Fibroblast of lung (primary cell): ENCODE measurements around the gene MPDU1. TPM values are rescaled to one million over a fixed set of nuclear protein-coding genes. Genes with fewer than 3 reads are reported as not detected.

Experiments used
- DNase-seq, 2 donors: peaks; one replicate each; pipeline versions ENCODE4 v3.0.0 to v3.0.0-alpha.2; 2010; ENCODE audit warnings: low read depth in 2 of 2
- H2AFZ ChIP-seq: 2 replicates; pipeline ENCODE4 v1.5.1; 2012; ENCODE audit warnings: low read length, control low read depth, inconsistent platforms
- H3K27ac ChIP-seq: 2 replicates; pipeline ENCODE4 v1.5.1; 2011; ENCODE audit warnings: low read length, control low read depth; ENCODE audit not compliant: insufficient read depth
- H3K27me3 ChIP-seq: 2 replicates; pipeline ENCODE4 v1.5.1; 2011; ENCODE audit warnings: mild to moderate bottlenecking, low read length; ENCODE audit not compliant: control insufficient read depth, insufficient read depth
- H3K36me3 ChIP-seq: 2 replicates; pipeline ENCODE4 v1.5.1; 2011; ENCODE audit warnings: low read length; ENCODE audit not compliant: control insufficient read depth, insufficient read depth
- H3K4me1 ChIP-seq: 2 replicates; pipeline ENCODE4 v1.5.1; 2011; ENCODE audit warnings: low read length; ENCODE audit not compliant: control insufficient read depth, insufficient read depth; ENCODE audit errors: extremely low read depth
- H3K4me2 ChIP-seq: 2 replicates; pipeline ENCODE4 v1.5.1; 2011; ENCODE audit warnings: low read length, control low read depth; ENCODE audit not compliant: insufficient read depth; ENCODE audit errors: extremely low read depth
- H3K4me3 ChIP-seq, 4 experiments: fragments of 200-600 bp in 1 of 4; sonication (generic) in 1 of 4; replicated peaks in 1 of 4; 2 replicates each; pipeline ENCODE4 v1.5.1; 2011 to 2016; ENCODE audit warnings: low read length in 4 of 4, low read depth in 3 of 4, mild to moderate bottlenecking in 3 of 4, control low read depth in 2 of 4, inconsistent platforms in 1 of 4, mixed read lengths in 1 of 4; ENCODE audit not compliant: insufficient read depth in 1 of 4; ENCODE audit errors: control extremely low read depth in 1 of 4
- H3K79me2 ChIP-seq: 2 replicates; pipeline ENCODE4 v1.5.1; 2012; ENCODE audit warnings: mild to moderate bottlenecking, low read length, inconsistent platforms; ENCODE audit not compliant: control insufficient read depth, insufficient read depth
- H3K9ac ChIP-seq: 2 replicates; pipeline ENCODE4 v1.5.1; 2011; ENCODE audit warnings: mild to moderate bottlenecking, low read length, control low read depth; ENCODE audit not compliant: insufficient read depth
- H3K9me3 ChIP-seq: 2 replicates; pipeline ENCODE4 v1.5.1; 2012; ENCODE audit warnings: low read depth, low read length; ENCODE audit not compliant: control insufficient read depth, insufficient read depth
- H4K20me1 ChIP-seq: 2 replicates; pipeline ENCODE4 v1.5.1; 2011; ENCODE audit warnings: low read length; ENCODE audit not compliant: control insufficient read depth, insufficient read depth; ENCODE audit errors: extremely low read depth
- CTCF ChIP-seq, 2 donors: IDR thresholded peaks in 1 of 2; conservative IDR thresholded peaks in 1 of 2; 1 replicate in 1 of 2; 2 replicates in 1 of 2; pipeline ENCODE4 v1.5.1; 2011 to 2012; ENCODE audit warnings: low read length in 2 of 2, control low read depth in 1 of 2, inconsistent platforms in 1 of 2, low read depth in 1 of 2, mild to moderate bottlenecking in 1 of 2
- EZH2 ChIP-seq: IDR thresholded peaks from 2 replicates; pipeline ENCODE4 v1.5.1; 2012; ENCODE audit warnings: low read length, control low read depth, mild to moderate bottlenecking; ENCODE audit errors: missing control alignments
- polyA plus RNA-seq, 2 donors: library from polyadenylated mRNA; depleted of rRNA in 1 of 2; stranded (reverse) in 1 of 2; unstranded in 1 of 2; fragments of >200 nt; gene quantifications; 2 replicates each; pipeline ENCODE4 v1.2.1, GENCODE V29; 2011 to 2012; ENCODE audit warnings: missing spikeins in 1 of 2
- total RNA-seq: library from RNA; depleted of rRNA; stranded (reverse); fragments of >200 nt; gene quantifications from 2 replicates; pipeline ENCODE4 v1.2.1, GENCODE V29; 2014

Gene MPDU1
- total and polyA plus RNA-seq, 2 donors (not counting 1 experiment from before 2014, with no cell fraction given) = 51.9 to 107 TPM

- H3K27me3 ChIP-seq = no peaks in the 10 kb centered on the region
- H3K27ac ChIP-seq = no peak overlapping the region
- H3K4me2 ChIP-seq = no peak overlapping the region
- no peak overlapping the region for H2AFZ ChIP-seq
- TF ChIP-seq CTCF (conservative IDR thresholded peaks at IDR 0.05 in 1 of 2, IDR thresholded peaks at IDR 0.05 in 1 of 2; ENCODE audit: low read depth in 1 of 2, low read length in 2 of 2) = no peak
- TF ChIP-seq EZH2 = no peak
- peaks cover 36% of the 10 kb centered on the region for H3K79me2 ChIP-seq
- no peak overlapping the region for H3K4me3 ChIP-seq
- no peak for DNase-seq
- H3K9me3 ChIP-seq = no peaks in the 10 kb centered on the region
- H4K20me1 ChIP-seq = peaks cover 11% of the 10 kb centered on the region
- peaks cover 25% of the 10 kb centered on the region for H3K36me3 ChIP-seq
- peaks cover 16% of the 10 kb centered on the region for H3K4me1 ChIP-seq
- H3K9ac ChIP-seq = no peak overlapping the region
Measured at GRCh38 chr17:7570351-7570750, 13.3 kb upstream of the MPDU1 start.

DNA sequence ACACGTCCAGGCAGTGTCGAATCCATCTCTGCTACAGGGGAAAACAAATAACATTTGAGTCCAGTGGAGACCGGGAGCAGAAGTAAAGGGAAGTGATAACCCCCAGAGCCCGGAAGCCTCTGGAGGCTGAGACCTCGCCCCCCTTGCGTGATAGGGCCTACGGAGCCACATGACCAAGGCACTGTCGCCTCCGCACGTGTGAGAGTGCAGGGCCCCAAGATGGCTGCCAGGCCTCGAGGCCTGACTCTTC lies 11.4 kb upstream of the MPDU1 start:
- DNase-seq = no peak
- TF ChIP-seq EZH2 (no peak), CTCF (conservative IDR thresholded peaks at IDR 0.05 in 1 of 2, IDR thresholded peaks at IDR 0.05 in 1 of 2; ENCODE audit: low read depth in 1 of 2, low read length in 2 of 2) (no peak)
- peaks cover 35% of the 10 kb centered on the region for H3K36me3 ChIP-seq
- H3K79me2 ChIP-seq = peaks cover 49% of the 10 kb centered on the region
- peak overlapping the region; percentile 16 for H2AFZ ChIP-seq
- peaks cover 14% of the 10 kb centered on the region for H4K20me1 ChIP-seq
- H3K4me2 ChIP-seq = peak overlapping the region; percentile 97
- peak overlapping the region; percentile 90 for H3K27ac ChIP-seq
- peaks cover 20% of the 10 kb centered on the region for H3K4me1 ChIP-seq
- H3K9ac ChIP-seq = peak overlapping the region; percentile 65
- H3K27me3 ChIP-seq = no peaks in the 10 kb centered on the region
- H3K4me3 ChIP-seq = peak overlapping the region; percentile 59 to 83 (median 70)
- no peaks in the 10 kb centered on the region for H3K9me3 ChIP-seq

DNA sequence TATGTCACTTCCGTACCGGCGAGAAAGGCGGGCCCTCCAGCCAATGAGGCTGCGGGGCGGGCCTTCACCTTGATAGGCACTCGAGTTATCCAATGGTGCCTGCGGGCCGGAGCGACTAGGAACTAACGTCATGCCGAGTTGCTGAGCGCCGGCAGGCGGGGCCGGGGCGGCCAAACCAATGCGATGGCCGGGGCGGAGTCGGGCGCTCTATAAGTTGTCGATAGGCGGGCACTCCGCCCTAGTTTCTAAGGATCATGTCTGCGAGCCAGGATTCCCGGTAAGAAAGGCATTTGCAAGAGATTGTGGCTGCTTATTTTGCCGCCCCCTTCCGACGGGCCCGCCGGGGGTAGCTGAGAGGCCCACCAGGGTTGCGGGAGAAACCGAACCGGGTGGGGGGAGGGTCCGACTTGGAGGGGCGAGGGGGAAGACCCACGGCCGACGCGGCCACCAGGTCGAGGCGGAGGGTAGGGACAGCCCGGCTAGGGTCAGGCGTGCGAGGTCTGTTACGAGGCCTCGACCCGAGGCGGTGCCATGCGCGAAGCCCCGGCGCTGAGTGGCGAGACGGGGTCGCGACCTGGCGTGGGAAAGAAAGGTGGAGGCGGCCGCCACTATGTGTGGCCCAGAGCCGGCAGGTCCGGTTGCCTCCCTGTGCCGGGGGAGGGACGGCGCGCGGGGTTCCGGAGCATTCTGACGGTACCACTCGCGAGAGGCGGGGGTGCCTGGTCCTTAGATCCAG lies 10.9 kb upstream of the MPDU1 start:
- Histone ChIP-seq H3K4me1 (peaks cover 21% of the 10 kb centered on the region), H3K27me3 (no peaks in the 10 kb centered on the region), H4K20me1 (peaks cover 14% of the 10 kb centered on the region), H3K9ac (peak overlapping the region; percentile 100), H2AFZ (no peak overlapping the region), H3K79me2 (peaks cover 54% of the 10 kb centered on the region), H3K9me3 (no peaks in the 10 kb centered on the region), H3K4me3 (peak overlapping the region; percentile 76 to 99 (median 98)), H3K27ac (peak overlapping the region; percentile 98), H3K36me3 (peaks cover 40% of the 10 kb centered on the region), H3K4me2 (peak overlapping the region; percentile 10)
- TF ChIP-seq EZH2 (no peak), CTCF (conservative IDR thresholded peaks at IDR 0.05 in 1 of 2, IDR thresholded peaks at IDR 0.05 in 1 of 2; ENCODE audit: low read depth in 1 of 2, low read length in 2 of 2) (no peak)
- peak; percentile 99 for DNase-seq
